Osteoblast (primary cell): Measurements from ENCODE around the gene CLN3. TPM values are rescaled to one million over a fixed set of nuclear protein-coding genes. Genes with fewer than 3 reads are reported as not detected.
A peak's percentile ranks its signal among the peaks of the same experiment; 100 is the strongest.

Experiments used
- DNase-seq: peaks from one replicate; pipeline ENCODE4 v3.0.0; 2011; ENCODE audit warnings: low spot score, mixed read lengths; ENCODE audit not compliant: insufficient read length; ENCODE audit errors: missing footprints
- H2AFZ ChIP-seq: 2 replicates; pipeline ENCODE4 v1.6.0; 2011; ENCODE audit warnings: mild to moderate bottlenecking, low read length
- H3K27ac ChIP-seq: 2 replicates; pipeline ENCODE4 v1.5.1; 2011; ENCODE audit warnings: mild to moderate bottlenecking, low read depth, low read length, moderate library complexity
- H3K27me3 ChIP-seq: 2 replicates; pipeline ENCODE4 v1.6.0; 2012; ENCODE audit warnings: mild to moderate bottlenecking, control low read depth, inconsistent platforms, low read length, moderate library complexity; ENCODE audit not compliant: insufficient read depth
- H3K36me3 ChIP-seq: 2 replicates; pipeline ENCODE4 v1.5.1; 2011; ENCODE audit warnings: mild to moderate bottlenecking, low read length, control low read depth, moderate library complexity; ENCODE audit not compliant: insufficient read depth
- H3K4me1 ChIP-seq: 2 replicates; pipeline ENCODE4 v1.5.1; 2011; ENCODE audit warnings: mild to moderate bottlenecking, low read length, control low read depth, moderate library complexity; ENCODE audit not compliant: insufficient read depth
- H3K4me2 ChIP-seq: 2 replicates; pipeline ENCODE4 v1.6.0; 2011; ENCODE audit warnings: mild to moderate bottlenecking, low read length; ENCODE audit not compliant: insufficient read depth
- H3K4me3 ChIP-seq: fragments of 200-600 bp; sonication (generic); 3 replicates; pipeline ENCODE4 v1.5.1; 2012; ENCODE audit warnings: mild to moderate bottlenecking, low read length, inconsistent platforms; ENCODE audit not compliant: insufficient read depth
- H3K79me2 ChIP-seq: 2 replicates; pipeline ENCODE4 v1.6.0; 2012; ENCODE audit warnings: mild to moderate bottlenecking, low read length, control low read depth, inconsistent platforms; ENCODE audit not compliant: insufficient read depth
- H3K9me3 ChIP-seq: 2 replicates; pipeline ENCODE4 v1.5.1; 2011; ENCODE audit warnings: low read depth, low read length, control low read depth
- H4K20me1 ChIP-seq: 2 replicates; pipeline ENCODE4 v1.6.0; 2012; ENCODE audit warnings: mild to moderate bottlenecking, low read length, control low read depth; ENCODE audit not compliant: insufficient read depth
- total RNA-seq: library from RNA; depleted of rRNA; stranded (reverse); fragments of >200 nt; gene quantifications from 2 replicates; pipeline ENCODE4 v1.2.3, GENCODE V29; 2012
- TF ChIP-seq, protein P1 (sequence below): IDR thresholded peaks from 2 replicates; pipeline ENCODE4 v1.5.1; 2011; ENCODE audit warnings: mild to moderate bottlenecking, low read depth, low read length, moderate library complexity; ENCODE audit errors: extremely low read depth

Gene CLN3
- total RNA-seq, 1 donor, result 27.9 TPM

DNA sequence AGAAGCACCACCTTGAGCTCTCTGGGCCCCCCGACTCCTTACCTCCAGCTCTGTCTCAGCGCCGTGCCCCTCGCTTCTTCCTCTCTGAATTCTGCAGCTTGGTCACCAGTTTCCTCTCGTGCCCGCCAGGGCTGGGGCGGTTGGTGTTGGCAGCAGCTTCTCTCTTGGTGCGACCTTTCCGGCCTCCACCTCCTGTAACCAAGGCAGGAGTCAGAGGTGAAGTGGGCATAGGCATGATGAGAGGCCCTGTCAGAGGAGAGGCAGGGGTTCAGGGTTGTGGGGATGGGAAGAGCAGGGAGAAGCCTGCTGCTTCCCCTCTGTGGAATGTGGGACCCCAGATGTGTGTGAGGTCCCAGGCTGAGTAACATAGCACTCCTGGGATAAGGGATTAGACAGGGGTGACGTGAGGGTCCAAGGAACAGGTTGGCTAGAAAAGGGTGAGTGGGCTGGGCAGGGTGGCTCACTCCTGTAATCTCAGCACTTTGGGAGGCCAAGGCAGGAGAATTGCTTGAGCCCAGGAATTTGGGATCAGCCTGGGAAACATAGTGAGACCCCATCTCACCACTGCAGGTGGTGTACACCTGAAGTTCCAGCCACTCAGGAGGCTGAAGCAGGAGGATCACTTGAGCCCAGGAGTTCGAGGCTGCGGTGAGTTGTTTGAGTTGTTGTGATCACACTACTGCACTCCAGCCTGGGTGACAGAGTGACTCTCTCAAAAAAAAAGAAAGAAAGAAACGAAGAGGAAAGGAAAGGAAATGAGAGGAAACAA lies 46.3 kb upstream of the CLN3 start:
- Histone ChIP-seq H3K9me3 (no peaks in the 10 kb centered on the region), H3K36me3 (peaks cover 4% of the 10 kb centered on the region), H3K27me3 (no peaks in the 10 kb centered on the region), H3K4me3 (peak overlapping the region; percentile 73), H2AFZ (peak overlapping the region; percentile 92), H3K79me2 (peaks cover 17% of the 10 kb centered on the region), H3K27ac (peak overlapping the region; percentile 67), H3K4me2 (peak overlapping the region; percentile 86), H3K4me1 (peaks cover 19% of the 10 kb centered on the region), H4K20me1 (no peaks in the 10 kb centered on the region)
- TF ChIP-seq, protein P1, sequence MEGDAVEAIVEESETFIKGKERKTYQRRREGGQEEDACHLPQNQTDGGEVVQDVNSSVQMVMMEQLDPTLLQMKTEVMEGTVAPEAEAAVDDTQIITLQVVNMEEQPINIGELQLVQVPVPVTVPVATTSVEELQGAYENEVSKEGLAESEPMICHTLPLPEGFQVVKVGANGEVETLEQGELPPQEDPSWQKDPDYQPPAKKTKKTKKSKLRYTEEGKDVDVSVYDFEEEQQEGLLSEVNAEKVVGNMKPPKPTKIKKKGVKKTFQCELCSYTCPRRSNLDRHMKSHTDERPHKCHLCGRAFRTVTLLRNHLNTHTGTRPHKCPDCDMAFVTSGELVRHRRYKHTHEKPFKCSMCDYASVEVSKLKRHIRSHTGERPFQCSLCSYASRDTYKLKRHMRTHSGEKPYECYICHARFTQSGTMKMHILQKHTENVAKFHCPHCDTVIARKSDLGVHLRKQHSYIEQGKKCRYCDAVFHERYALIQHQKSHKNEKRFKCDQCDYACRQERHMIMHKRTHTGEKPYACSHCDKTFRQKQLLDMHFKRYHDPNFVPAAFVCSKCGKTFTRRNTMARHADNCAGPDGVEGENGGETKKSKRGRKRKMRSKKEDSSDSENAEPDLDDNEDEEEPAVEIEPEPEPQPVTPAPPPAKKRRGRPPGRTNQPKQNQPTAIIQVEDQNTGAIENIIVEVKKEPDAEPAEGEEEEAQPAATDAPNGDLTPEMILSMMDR, result no peak
- DNase-seq, result no peak

DNA sequence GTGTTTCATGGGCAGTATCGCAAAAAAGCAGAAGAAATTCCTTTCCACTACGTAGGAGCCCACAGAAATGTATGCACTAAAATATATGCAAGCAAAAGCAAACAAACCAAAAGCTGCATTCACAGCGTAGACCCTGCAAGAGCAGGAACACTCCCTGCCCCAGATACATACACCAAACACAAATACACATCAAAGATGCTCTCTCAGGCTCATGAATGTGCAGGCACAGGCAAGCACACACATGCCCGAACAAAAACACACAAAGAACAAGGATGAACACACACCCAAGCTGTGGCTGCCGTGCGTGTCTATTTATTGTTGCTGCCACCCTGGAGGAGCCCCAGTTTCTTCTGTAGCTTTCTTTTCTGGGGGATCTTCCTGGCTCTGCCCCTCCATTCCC lies 45.2 kb upstream of the CLN3 start:
- Histone ChIP-seq H3K4me2 (peak overlapping the region; percentile 86), H3K79me2 (peaks cover 17% of the 10 kb centered on the region), H3K9me3 (no peaks in the 10 kb centered on the region), H4K20me1 (no peaks in the 10 kb centered on the region), H3K4me1 (peaks cover 19% of the 10 kb centered on the region), H3K27me3 (no peaks in the 10 kb centered on the region), H3K36me3 (peaks cover 4% of the 10 kb centered on the region), H3K4me3 (peak overlapping the region; percentile 73), H2AFZ (no peak overlapping the region), H3K27ac (no peak overlapping the region)
- peak; percentile 76 for DNase-seq
- TF ChIP-seq, protein P1, result no peak

DNA sequence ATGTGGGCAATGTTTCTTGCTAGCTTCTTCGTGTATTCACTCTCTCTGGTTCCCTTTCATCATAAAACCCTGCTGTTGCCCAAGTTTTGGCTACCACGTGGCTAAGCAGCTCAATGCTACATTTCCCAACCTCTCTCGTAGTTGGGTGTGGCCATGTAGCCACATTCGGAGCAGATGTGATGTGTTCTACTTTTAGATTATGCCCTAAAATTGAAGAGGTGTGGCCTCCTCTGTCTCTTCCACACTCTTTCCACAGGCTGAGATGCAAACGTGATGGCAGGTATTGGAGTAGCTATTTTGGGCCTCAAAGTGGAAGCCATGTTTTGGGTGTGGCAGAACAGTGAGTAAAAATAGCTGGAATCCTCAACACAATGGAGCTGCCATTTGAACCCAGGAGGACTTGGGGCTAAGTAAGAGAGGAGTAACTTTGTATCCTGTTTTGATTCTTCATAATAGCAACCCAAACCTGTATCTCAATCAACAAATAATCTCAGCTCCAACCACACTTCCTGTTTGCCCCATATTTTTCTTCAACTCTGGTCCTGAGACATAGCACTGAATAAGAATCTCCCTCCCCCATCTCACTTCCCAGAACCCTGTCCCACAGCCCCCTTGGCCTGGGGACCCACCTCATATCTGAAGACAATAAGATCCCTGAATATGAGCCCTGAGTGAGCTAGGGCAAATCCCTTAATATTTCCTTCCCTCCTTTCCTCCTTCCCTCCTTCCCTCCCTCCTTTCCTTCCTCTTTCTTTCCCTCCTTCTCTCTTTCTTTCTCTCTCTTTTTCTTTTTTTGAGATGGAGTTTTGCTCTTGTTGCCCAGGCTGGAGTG lies 42.9 kb upstream of the CLN3 start:
- peaks cover 19% of the 10 kb centered on the region for H3K4me1 ChIP-seq

More for the DNA sequence above, 42.9 kb upstream of the CLN3 start:
- peaks cover 17% of the 10 kb centered on the region for H3K79me2 ChIP-seq
- TF ChIP-seq, protein P1, result no peak
- no peak overlapping the region for H2AFZ ChIP-seq
- no peak overlapping the region for H3K27ac ChIP-seq
- no peak for DNase-seq
- no peak overlapping the region for H3K4me3 ChIP-seq
- no peak overlapping the region for H3K4me2 ChIP-seq
- no peaks in the 10 kb centered on the region for H3K9me3 ChIP-seq
- peaks cover 4% of the 10 kb centered on the region for H3K36me3 ChIP-seq
- H4K20me1 ChIP-seq, result no peaks in the 10 kb centered on the region
- no peaks in the 10 kb centered on the region for H3K27me3 ChIP-seq
